Stimulated activated CD4-positive, alpha-beta T cell treated with anti-CD3 and anti-CD28 coated beads, TNF-alpha, amount 100 ng/mL, for 24 hours (primary cell): Measurements from ENCODE around the gene TTLL6.

ENCODE experiments used
- DNase-seq, 3 experiments: peaks; one replicate each; pipeline ENCODE4 v3.0.0-alpha.2; 2020; ENCODE audit warnings: low read depth in 3 of 3

The TTLL6 gene

GRCh38 chr17:48760411-48760810 lies 56.6 kb downstream of the TTLL6 start:
- no peak for DNase-seq

GRCh38 chr17:48759288-48759687 lies 57.7 kb downstream of the TTLL6 start:
- DNase-seq = no peak

- no peak for DNase-seq
Observed at GRCh38 chr17:48757524-48757961, 59.5 kb downstream of the TTLL6 start.

GRCh38 chr17:48756830-48757251 lies 60.2 kb downstream of the TTLL6 start:
- DNase-seq = no peak

- DNase-seq = no peak
Observed at GRCh38 chr17:48755356-48755755, 61.7 kb downstream of the TTLL6 start.

- DNase-seq = no peak
Observed at GRCh38 chr17:48754500-48755261, 62.3 kb downstream of the TTLL6 start.

- no peak for DNase-seq
Observed at GRCh38 chr17:48753794-48754499, 63.1 kb downstream of the TTLL6 start.

GRCh38 chr17:48752399-48753288 lies 64.4 kb downstream of the TTLL6 start:
- no peak for DNase-seq

- DNase-seq = no peak
Observed at GRCh38 chr17:48751733-48752398, 65.2 kb downstream of the TTLL6 start.

DNA sequence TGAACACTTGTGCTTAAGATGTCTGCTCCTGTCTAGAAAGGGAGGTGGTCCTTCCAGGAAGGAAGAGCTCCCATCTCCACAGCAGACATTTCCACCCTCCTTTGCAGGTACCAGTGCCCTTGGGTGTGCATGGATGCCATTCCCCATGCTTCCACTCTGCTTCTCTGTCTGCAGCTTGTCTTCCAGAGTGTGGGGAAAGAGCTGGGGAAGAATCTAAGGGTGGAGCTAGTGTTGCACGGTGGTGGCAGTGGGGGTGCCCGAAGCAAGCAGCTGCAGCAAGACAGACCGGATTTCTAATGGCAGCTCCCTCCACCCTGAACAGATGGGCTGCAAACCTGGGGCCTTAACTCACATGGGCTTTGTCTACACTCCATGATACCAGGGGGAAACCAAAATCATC lies 65.9 kb downstream of the TTLL6 start:
- DNase-seq = no peak

- no peak for DNase-seq
Observed at GRCh38 chr17:48749621-48750553, 67.1 kb downstream of the TTLL6 start.

DNA sequence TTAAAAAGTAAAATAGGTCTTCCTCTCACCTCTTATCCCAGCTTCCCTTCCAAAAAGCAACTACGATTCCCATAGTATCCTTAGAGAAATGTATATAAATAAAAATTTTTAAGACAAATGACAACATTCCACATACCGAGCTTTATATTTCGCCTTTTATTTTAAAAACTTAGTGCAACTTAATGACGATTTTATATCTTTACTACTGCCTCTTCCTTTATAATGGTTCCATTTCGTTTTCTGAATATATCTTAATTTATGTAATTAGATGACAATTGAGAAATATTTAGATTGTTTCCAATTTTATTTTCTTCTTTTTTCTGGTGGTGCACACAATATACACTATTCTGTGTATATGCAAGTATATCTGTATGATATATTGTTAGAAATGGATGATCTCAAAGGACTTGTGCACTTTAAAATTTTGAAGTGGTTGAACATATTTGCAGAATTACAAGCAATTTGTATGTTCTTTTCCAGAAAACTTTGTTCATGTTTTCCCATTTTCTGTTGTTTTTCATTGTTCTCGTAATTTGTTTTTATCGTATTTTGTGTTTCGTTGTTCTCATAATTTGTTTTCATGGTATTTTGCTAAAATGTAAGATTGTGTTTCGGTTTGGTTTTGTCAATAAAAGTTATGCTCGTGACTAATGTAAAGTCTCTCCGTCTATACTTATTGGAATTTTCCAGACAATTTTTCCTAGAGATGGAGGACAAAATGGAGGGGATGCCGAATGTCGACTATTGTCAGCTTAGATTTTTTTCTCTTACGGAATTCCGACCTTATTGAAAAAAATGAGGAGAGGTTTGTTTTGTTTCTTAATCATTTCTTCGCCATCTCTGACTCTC lies 68.1 kb downstream of the TTLL6 start:
- no peak for DNase-seq

DNA sequence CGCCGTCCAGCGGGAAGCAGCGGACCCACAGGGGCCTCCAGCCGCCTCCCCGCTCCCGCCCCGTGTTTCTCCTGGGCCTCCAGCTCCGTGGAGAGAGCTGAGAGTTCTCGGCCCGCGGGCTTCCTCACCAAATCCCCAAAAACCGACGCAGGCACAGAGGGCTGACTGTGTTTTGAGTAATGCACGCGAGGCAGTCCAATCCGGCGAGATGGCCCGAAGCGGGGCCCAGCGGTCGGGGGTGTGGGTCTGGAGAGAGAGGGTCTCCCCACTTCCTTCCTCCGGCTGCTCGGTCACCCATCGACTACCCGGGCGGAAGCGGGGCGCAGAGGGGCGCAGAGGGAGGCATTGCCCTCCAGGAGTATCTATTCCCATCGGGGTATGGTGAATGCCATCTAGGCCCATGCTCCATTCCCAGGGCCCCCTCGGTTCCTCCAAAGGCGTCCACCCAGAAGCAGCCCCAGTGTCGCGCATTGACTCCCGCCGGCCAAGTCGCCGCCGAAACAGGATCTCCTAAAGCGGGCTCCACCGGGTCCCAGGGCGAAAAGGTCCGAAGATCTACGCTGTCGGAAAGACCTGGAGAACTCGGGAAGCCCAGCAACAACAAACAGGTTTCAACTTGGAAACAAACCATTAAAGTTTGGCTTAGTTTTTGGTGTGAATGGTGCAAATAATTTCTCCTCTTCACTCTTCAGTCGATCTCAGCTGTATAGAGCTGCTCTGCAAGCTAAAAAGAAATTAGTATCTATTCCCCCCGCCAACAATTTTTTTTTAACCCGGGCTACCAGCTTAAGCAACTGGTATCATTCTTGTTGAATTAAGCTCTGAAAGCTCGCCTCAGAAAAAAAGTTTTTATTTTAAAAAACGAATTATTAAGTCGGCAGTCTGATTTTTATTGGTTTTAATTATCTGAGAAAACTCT lies 69.3 kb downstream of the TTLL6 start:
- no peak for DNase-seq

DNA sequence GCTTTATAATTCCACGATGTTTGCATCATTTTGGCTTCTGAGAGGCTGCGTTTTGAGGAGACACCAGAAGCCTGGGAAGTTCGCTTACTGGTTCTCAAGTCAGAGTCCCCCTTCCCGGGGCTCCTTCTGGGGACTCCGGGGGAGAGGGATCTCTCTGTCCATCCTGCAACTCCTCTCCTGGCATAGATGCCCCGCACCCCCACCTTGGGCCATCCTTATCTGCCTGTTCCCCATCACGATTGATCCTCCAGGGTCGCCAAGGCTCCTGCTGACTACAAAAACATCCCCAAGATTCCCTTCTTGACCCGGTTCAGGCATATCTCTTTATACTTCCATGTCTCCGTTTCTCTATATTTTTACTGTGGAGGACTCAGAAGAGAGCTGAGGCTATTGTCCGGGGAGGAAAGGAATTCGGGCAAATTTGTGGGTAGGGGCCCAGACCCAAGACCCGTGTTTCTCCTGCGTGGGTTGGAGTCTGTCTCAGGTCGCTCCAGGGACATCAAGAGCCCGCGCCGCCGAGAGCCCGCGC lies 70.0 kb downstream of the TTLL6 start:
- DNase-seq = no peak

GRCh38 chr17:48745381-48746275 lies 71.4 kb downstream of the TTLL6 start:
- no peak for DNase-seq

DNA sequence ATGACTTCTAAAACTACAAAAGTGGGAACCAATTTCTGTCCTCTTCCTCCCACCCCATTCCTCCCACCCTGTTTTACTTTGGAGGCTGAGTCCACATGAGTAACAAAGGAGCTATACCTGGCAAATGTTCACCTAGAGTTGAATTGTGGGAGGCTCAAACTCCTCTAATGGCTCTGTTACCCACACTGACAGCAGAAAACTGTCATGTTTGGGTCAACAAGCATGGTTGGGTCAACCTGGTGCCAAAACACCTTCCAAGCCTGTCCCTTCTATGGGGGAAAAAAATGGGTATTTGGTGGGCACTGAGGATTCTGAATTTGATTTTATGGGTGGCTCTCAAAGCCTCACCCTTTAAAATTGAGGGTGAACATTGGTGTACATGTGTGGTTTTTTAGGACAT lies 76.5 kb downstream of the TTLL6 start:
- DNase-seq = no peak

- DNase-seq = no peak
Observed at GRCh38 chr17:48738803-48739526, 78.1 kb downstream of the TTLL6 start.
